Tibial nerve (tissue), 4 donors: ENCODE measurements around the gene FMN1.

Experiments used
- CTCF ChIP-seq, 5 experiments: fragments of 200-600 bp in 3 of 5; fragments of 450-650 bp in 2 of 5; sonication (generic) in 3 of 5; IDR thresholded peaks; one replicate each; pipeline ENCODE4 v1.5.1; 2016 to 2019; ENCODE audit warnings: antibody characterized with exemption in 5 of 5, mild to moderate bottlenecking in 3 of 5, moderate library complexity in 2 of 5
- EP300 ChIP-seq, 2 donors: sonication (generic); formaldehyde crosslinking; IDR thresholded peaks; one replicate each; pipeline ENCODE4 v1.6.1; 2017; ENCODE audit warnings: antibody characterized with exemption in 2 of 2, mild to moderate bottlenecking in 1 of 2
- POLR2A ChIP-seq, 2 donors: fragments of 450-650 bp; IDR thresholded peaks; one replicate each; pipeline ENCODE4 v1.6.1; 2017; ENCODE audit warnings: antibody characterized with exemption in 2 of 2, mild to moderate bottlenecking in 2 of 2, moderate library complexity in 2 of 2

GRCh38 chr15:33026614-33027013, 167.9 kb downstream of the FMN1 start:
- TF ChIP-seq CTCF (IDR thresholded peaks at IDR 0.05) (no peak), POLR2A (IDR thresholded peaks at IDR 0.05) (no peak), EP300 (IDR thresholded peaks at IDR 0.05) (no peak)
